GM12872 (cell line): Measurements from ENCODE around the gene ACYP2.

Source experiments
- CTCF ChIP-seq: IDR thresholded peaks from 3 replicates; pipeline ENCODE4 v1.5.1; 2011; ENCODE audit warnings: low read depth, mild to moderate bottlenecking, low read length, moderate library complexity; ENCODE audit not compliant: insufficient read depth

ACYP2 gene

GRCh38 chr2:54122171-54122935, 6.9 kb downstream of the ACYP2 start:
- no peak for TF ChIP-seq CTCF

GRCh38 chr2:54122939-54123338, 7.5 kb downstream of the ACYP2 start:
- TF ChIP-seq CTCF = no peak

GRCh38 chr2:54133056-54133455, 17.6 kb downstream of the ACYP2 start:
- TF ChIP-seq CTCF = no peak

GRCh38 chr2:54139210-54139609, 23.8 kb downstream of the ACYP2 start:
- no peak for TF ChIP-seq CTCF

- TF ChIP-seq CTCF = no peak
These were observed 28.4 kb downstream of the ACYP2 start for GRCh38 chr2:54143780-54144179.

GRCh38 chr2:54148391-54148790, 33.0 kb downstream of the ACYP2 start:
- no peak for TF ChIP-seq CTCF

- no peak for TF ChIP-seq CTCF
These were observed 34.4 kb downstream of the ACYP2 start for GRCh38 chr2:54149638-54150441.
